ENCODE data around the gene OR2AG2. TPM values are rescaled to one million over a fixed set of nuclear protein-coding genes. Genes with fewer than 3 reads are reported as not detected.

Gene OR2AG2
- total RNA-seq, 2 experiments from 2014 or later, result 0.29 to 0.45 TPM

- H3K9me3 Mint-ChIP-seq, result peaks cover 34% of the 10 kb centered on the region
- CTCF ChIA-PET, result interaction anchor here (0.9 to 17.4 kb wide), 7 partner anchors 10 to 38 kb away, joined by 3 to 186 read pairs (median 10); partner anchors contain the start of gene MRPL17
- H3K27ac Mint-ChIP-seq, result peak overlapping the region; percentile 72
- DNase-seq, result no peak
- peaks cover 78% of the 10 kb centered on the region for H3K36me3 Mint-ChIP-seq (ENCODE audit: low read depth)
- no peak overlapping the region for H3K4me3 Mint-ChIP-seq
- POLR2A ChIA-PET, result interaction anchor here (1.0 to 1.3 kb wide), 2 partner anchors 27 to 28 kb away, joined by 3 read pairs; no protein-coding TSS in a partner anchor
- H3K27me3 Mint-ChIP-seq, result no peaks in the 10 kb centered on the region
- intact Hi-C loops (cut with micrococcal nuclease), result no loop called here
- H3K4me1 Mint-ChIP-seq (ENCODE audit: low read depth), result peaks cover 75% of the 10 kb centered on the region
- peak; percentile 37 for ATAC-seq
- TF ChIP-seq CTCF (IDR thresholded peaks at IDR 0.05), result no peak
These were observed 50.4 kb downstream of the OR2AG2 start for GRCh38 chr11:6721343-6721742.

GRCh38 chr11:6719576-6719975 is 52.2 kb downstream of the OR2AG2 start:
- Mint-ChIP-seq H3K27ac (peak overlapping the region; percentile 65), H3K27me3 (no peaks in the 10 kb centered on the region), H3K36me3 (ENCODE audit: low read depth) (peaks cover 76% of the 10 kb centered on the region), H3K4me3 (no peak overlapping the region), H3K4me1 (ENCODE audit: low read depth) (peaks cover 77% of the 10 kb centered on the region), H3K9me3 (peaks cover 36% of the 10 kb centered on the region)
- no peak for DNase-seq
- intact Hi-C loops (cut with micrococcal nuclease), result no loop called here
- ATAC-seq, result no peak
- ChIA-PET POLR2A (no interaction called here), CTCF (interaction anchor here (0.7 to 17.4 kb wide), 11 partner anchors 8 to 93 kb away, joined by 3 to 186 read pairs (median 5); partner anchors contain the start of gene MRPL17)
- TF ChIP-seq CTCF (IDR thresholded peaks at IDR 0.05), result no peak

- POLR2A ChIA-PET, result no interaction called here
- H3K4me3 Mint-ChIP-seq, result no peak overlapping the region
- no peaks in the 10 kb centered on the region for H3K27me3 Mint-ChIP-seq
- TF ChIP-seq CTCF (IDR thresholded peaks at IDR 0.05), result no peak
- peaks cover 30% of the 10 kb centered on the region for H3K9me3 Mint-ChIP-seq
- intact Hi-C loops (cut with micrococcal nuclease), result no loop called here
- H3K27ac Mint-ChIP-seq, result no peak overlapping the region
- peaks cover 64% of the 10 kb centered on the region for H3K4me1 Mint-ChIP-seq (ENCODE audit: low read depth)
- peaks cover 60% of the 10 kb centered on the region for H3K36me3 Mint-ChIP-seq (ENCODE audit: low read depth)
- ATAC-seq (no peak), DNase-seq (no peak)
- CTCF ChIA-PET, result interaction anchor here (1.0 to 17.4 kb wide), 6 partner anchors 11 to 37 kb away, joined by 3 to 186 read pairs (median 16); no protein-coding TSS in a partner anchor
These were observed 54.4 kb downstream of the OR2AG2 start for GRCh38 chr11:6717426-6717825.

Other genes starting within 250 kb of the OR2AG2 start
- gene RRP8, start 168.4 kb downstream of the OR2AG2 start, total RNA-seq, result 10 to 100 TPM; 39.6 to 43.1 TPM
- gene ILK, start 168.2 kb downstream of the OR2AG2 start, total RNA-seq, result 10 to 100 TPM; 70.6 to 71.7 TPM
- 100 to 1,000 TPM; 151 to 160 TPM for gene TAF10, start 159.8 kb downstream of the OR2AG2 start, total RNA-seq
- 10 to 100 TPM; 28.1 to 31.4 TPM for gene TPP1, start 152.6 kb downstream of the OR2AG2 start, total RNA-seq
- 1 to 10 TPM; 1.6 TPM for gene DCHS1, start 116.2 kb downstream of the OR2AG2 start, total RNA-seq
- 100 to 1,000 TPM; 140 to 144 TPM for gene MRPL17, start 88.6 kb downstream of the OR2AG2 start, total RNA-seq
- gene OR2AG1, start 11.0 kb upstream of the OR2AG2 start, total RNA-seq, result not detected
- under 1 TPM; 0.16 to 0.38 TPM for gene OR6A2, start 27.7 kb upstream of the OR2AG2 start, total RNA-seq
- not detected for gene OR10A5, start 73.7 kb upstream of the OR2AG2 start, total RNA-seq
- not detected for gene OR10A2, start 91.1 kb upstream of the OR2AG2 start, total RNA-seq
- not detected for gene OR10A4, start 104.6 kb upstream of the OR2AG2 start, total RNA-seq
- not detected for gene OR2D2, start 120.5 kb upstream of the OR2AG2 start, total RNA-seq
- gene OR2D3, start 149.0 kb upstream of the OR2AG2 start, total RNA-seq, result not detected
- 1 to 10 TPM; 2.2 to 2.5 TPM for gene ZNF215, start 154.4 kb upstream of the OR2AG2 start, total RNA-seq
- gene ZNF214, start 248.4 kb upstream of the OR2AG2 start, total RNA-seq, result not detected
- under 1 TPM; 0.11 to 0.16 TPM for gene NLRP14, start 248.5 kb upstream of the OR2AG2 start, total RNA-seq